ENCODE data around the gene DYNLT3.

The DYNLT3 gene

DNA sequence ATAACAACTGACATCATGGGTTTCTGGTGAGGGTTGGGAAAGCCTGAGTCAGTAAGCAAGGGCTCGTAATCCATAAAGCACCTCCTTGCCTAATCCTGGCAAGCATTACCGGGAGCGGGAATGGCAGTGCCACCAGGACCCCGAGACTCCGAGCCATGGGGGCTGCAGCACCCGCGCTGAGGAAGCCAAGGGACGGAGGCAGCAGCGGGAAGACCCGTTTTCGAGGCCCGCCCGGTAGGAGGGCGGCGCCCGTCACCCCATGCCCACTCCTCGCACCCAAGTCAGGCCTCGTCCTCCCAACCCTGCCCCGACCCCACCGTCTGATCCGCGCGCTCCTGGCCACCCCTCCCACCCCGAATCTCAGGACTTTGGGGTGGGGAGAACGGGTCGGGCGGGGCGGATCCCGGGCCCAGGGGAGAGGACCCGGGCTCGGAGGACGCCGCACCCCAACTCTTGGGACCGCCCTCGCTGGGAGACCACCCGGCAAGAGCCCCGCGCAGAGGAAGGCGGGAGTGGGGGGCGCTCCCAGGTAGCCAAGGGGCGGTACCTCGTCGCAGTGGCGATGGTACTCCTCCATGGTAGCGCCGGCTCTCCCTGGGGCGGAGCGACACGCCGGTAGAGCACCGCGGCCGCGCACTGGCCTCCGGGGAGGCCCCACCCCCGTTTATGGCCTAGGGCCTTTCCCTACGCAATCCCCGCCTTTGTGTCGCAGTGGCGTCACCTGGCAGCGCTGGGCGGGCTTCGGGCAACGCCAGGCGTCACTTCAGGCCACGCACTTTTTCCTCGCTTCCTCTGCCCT is at the start of gene DYNLT3:
Gene DYNLT3 (minus strand): TSS at position 638 of the 799 bp plus-strand sequence. CDS start 61 bp downstream, at position 577.
- peak; percentile 75 for DNase-seq

- no peak for DNase-seq
Observed at GRCh38 chrX:37896511-37896890, 49.1 kb upstream of the DYNLT3 start.

DNA sequence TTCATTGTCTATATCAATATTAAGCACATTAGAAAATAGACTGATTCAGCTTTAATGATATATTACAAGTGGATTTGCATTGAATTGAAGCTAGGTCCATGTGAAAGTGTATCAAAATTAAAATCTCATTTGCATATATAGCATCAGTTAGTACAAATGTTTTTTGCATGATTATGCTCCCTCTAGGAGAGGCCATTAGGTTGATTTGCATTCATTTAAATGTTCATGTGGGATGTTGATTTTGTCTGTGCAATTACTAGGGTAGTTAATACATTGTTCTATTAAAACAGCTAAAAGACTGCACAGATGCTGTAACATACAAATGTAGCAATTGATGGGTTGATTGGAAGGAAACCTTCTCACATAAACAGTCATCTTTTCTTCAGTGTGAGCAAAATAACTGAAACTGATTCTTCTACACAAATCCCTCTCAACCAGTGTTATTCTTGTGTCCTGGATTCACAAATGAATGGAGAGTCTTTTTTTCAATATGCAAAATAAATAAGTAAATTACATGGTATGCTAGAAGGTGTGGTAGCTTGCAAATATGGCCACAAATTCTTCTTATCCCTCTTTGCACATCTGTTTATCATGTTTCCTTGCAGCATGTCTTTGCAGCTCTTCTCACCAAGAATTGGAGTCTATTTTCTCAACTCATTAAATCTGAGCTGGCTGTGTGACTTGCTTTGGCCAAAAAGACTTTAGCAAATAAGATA is 48.6 kb upstream of the DYNLT3 start:
- no peak for DNase-seq

GRCh38 chrX:37894725-37895124 is 47.4 kb upstream of the DYNLT3 start:
- no peak for DNase-seq

DNA sequence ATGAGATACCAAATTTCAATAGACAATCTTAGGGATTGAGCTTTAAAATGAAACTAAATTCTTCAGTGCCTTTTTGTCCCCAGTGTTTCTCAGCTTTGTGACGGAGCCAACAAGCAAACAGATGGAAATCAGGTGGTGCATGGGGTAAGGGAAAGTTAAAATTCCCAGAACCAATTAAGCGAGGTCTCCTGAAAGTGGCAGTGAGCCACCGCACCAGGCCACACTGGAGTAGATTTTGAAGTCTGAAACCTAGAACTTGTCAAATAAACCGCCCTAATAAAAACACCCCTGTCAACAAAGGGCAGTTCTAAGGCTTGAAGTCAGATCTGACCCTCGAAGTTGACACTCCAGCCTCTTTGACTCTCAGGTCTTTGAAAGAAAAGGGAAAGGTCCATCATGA is 40.6 kb upstream of the DYNLT3 start:
- no peak for DNase-seq

GRCh38 chrX:37887347-37887746 is 40.0 kb upstream of the DYNLT3 start:
- DNase-seq: no peak

- DNase-seq: no peak
Observed at GRCh38 chrX:37883196-37883595, 35.8 kb upstream of the DYNLT3 start.

GRCh38 chrX:37879692-37880091 is 32.3 kb upstream of the DYNLT3 start:
- DNase-seq: no peak

GRCh38 chrX:37876716-37877115 is 29.3 kb upstream of the DYNLT3 start:
- no peak for DNase-seq

GRCh38 chrX:37875675-37876074 is 28.3 kb upstream of the DYNLT3 start:
- no peak for DNase-seq

GRCh38 chrX:37873220-37873619 is 25.8 kb upstream of the DYNLT3 start:
- DNase-seq: no peak

- DNase-seq: no peak
Observed at GRCh38 chrX:37872303-37872655, 24.9 kb upstream of the DYNLT3 start.

DNA sequence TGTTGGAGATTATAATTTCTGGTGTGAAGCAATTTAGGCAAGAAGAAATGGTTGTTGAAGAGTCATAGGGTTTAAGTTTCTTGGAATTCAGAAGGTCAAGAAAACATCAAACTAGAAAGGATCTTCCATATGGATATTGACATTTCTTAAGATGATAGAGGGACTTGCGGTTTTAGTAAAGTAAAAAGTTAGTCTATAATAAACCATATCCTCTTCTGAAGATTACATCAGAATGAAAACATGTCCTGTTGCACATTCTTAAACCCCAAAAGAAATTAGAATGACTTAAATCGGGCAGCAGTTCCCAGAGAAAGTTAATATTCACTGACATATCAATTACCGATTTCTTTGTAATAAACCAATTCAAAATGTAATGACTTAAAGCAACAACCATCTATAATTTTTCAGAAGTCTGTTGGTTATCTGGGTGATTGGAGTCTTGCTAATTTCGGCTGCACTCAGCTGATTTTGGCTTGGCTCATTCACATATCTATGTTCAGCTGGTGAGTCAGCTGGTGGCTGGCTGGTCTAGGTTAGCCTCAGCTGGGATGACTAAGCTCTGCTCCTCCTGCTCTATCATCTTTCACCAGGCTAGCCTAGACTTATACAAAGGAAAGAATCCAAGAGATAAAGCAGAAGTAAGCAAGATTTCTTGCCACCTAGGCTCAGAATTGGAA is 24.4 kb upstream of the DYNLT3 start:
- DNase-seq: no peak

DNA sequence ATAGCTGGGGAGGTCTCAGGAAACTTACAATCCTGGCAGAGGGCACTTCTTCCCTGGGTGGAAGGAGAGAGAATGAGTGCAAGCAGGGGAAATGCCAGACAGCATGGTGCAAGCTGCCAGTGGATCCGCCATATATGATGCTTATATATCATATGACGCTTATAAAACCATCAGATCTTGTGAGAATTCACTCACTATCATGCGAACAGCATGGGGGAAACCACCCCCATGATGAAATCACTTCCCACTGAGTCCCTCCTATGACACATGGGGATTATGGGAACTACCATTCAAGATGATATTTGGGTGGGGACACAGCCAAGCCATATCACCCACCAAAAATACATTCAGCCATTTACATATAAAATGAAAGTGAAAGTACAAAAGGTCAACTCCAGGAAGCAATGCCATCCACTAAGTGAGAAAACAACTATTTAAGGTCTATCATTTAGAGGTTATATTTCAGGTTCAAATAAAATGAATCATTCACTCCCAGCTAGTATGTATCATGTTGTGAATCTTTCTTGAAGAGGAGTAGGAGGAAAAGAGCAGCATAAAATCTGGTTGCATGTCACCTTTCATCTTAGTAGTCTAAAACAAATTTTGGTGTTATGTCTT is 20.3 kb upstream of the DYNLT3 start:
- no peak for DNase-seq

GRCh38 chrX:37863728-37864127 is 16.4 kb upstream of the DYNLT3 start:
- no peak for DNase-seq

DNA sequence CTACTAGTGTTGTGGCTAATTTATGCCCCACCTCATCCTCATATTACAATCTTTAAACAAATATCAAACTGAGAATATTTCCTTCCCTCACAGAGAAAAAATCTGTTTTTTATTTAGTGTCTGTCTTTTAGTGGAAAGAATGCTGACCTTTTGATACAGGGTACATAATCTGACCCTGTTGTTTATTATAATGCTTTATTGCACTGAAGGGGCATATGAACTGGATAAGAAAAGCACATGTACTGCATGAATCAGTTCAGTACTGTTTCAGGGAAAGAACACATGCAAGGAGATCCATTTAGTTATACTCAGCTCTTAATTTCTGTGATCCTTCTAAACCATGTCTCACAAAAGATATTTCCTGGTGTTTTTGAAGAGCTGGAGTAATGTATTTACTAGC is 15.5 kb upstream of the DYNLT3 start:
- DNase-seq: no peak

GRCh38 chrX:37860721-37861120 is 13.3 kb upstream of the DYNLT3 start:
- no peak for DNase-seq

DNA sequence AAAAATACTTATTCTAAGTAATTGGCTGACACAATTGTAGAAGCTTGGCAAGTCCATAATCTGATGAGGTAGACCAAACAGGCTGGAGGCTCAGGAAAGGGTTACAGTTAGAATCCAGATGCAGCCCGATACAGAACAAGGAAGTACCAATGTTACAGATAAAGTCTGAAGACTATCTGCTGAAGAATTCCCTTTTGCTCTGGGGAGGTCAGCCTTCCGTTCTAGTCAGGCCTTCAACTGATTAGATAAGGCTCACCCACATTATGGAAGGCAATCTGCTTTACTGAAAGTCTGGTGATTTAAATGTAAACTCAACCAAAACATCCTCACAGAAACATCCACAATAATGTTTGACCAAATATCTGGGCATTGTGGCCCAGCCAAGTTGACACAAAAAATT is 7.4 kb upstream of the DYNLT3 start:
- no peak for DNase-seq

GRCh38 chrX:37854148-37854547 is 6.8 kb upstream of the DYNLT3 start:
- DNase-seq: no peak

DNA sequence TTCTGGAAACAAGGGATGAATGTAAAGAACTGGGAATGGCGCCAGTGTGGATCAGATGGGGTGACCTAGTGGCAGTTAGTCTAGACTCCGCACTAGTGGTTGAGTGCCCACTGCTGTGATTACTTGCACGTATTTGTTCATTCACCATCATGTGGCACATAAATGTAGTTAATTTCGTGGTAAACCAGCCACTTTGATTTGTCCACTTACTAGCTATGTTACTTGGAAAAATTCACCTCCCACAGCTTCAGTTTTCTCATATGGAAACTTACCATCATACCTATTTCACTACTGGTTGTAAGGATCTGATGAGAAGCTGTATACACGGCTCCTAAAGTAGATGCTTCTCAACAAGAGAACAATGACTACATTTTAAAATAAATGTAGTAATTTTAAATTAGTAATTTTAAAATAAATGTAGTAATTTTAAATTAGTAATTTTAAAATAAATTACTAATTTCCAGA is 394 bp upstream of the DYNLT3 start:
- DNase-seq: no peak

DNA sequence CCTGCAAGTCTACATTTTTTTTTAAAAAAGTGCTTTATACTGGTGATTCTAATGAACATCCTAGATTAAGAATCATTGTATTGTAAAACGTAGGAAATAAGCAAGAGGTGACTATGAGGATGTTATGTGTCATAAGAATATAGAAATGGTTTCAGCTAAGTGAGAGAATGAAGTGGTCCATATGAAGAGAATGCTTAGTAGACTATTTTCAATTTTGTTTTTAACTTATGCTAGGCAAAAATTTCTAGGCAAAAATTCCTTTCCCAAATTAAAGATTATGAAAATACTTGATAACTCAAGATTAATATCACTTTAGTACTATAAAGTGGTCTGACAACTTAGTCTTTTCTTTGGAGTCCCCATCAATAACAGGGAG is 825 bp downstream of the DYNLT3 start:
- DNase-seq: no peak

- DNase-seq: no peak
Observed at GRCh38 chrX:37846141-37846540, 1.2 kb downstream of the DYNLT3 start.

DNA sequence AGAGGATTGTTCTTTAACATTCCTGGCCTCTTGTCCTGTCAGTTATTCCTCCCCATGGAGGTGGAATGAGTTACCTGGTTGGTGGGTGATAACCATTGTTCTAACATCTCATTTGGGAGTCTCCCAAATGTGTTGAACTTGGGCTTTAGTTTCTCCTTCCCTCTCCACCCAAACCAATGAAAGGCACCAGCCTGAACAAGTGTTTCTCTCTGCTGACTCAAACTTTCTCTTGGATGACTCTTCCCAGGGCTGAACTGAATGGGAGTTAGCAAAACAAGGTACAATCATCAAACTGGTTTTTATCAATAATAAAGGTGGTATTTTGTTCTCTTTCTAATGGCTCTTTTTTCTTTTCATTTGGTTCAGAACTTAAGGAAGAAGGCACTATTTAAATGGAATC is 2.7 kb downstream of the DYNLT3 start:
- DNase-seq: no peak

DNA sequence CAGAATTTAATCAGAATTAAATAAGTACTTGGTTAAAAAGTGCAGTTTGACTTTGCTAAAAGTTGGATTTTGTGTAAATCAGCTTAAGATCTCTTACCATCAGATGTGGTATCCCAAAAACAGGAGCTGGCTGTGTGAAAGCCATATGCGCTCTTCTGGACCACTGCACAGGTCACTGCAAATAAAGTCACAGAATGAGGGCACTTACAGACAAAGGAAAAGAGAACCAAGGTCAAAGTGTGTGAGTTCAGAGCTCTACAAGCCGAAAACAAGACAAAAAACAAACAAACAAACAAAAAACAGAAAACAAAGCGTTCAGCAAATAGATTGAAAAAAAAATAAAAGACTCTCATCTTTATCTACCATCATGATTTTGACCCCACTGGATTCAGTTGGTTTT is 6.4 kb downstream of the DYNLT3 start:
- DNase-seq: no peak

All from activated naive CD4-positive, alpha-beta T cell treated with anti-CD3 and anti-CD28 coated beads, Interleukin-2, amount 50 U/mL, for 16 hours (primary cell).